T-cell (primary cell): ENCODE results near the gene MRPL28. TPM values are rescaled to one million over a fixed set of nuclear protein-coding genes. Genes with fewer than 3 reads are reported as not detected.
"Not testable (repeated sequence)": the region's sequence is repeated elsewhere in the genome, so short reads cannot be mapped to it uniquely, and the experiment has no call there.

Source experiments
- ATAC-seq, 4 experiments: fragments of 200-7000 bp in 3 of 4; fragments of 150-1000 bp in 1 of 4; cut with Tn5 transposase; replicated peaks in 1 of 4; 1 replicate in 3 of 4; 2 replicates in 1 of 4; pipeline ENCODE4 v1.10.0; 2021; ENCODE audit warnings: moderate library complexity in 3 of 4, mild to moderate bottlenecking in 2 of 4, moderate number of reproducible peaks in 1 of 4
- CTCF ChIA-PET, 2 donors: fragments of 300-600 bp; sonication (Branson Sonifier 250); formaldehyde crosslinking; loops; one replicate each; lab custom pipeline; 2022; ENCODE audit warnings: antibody characterized with exemption in 2 of 2; lab: Charles Lee
- POLR2A ChIA-PET, 2 donors: fragments of 300-600 bp; sonication (Branson Sonifier 250); formaldehyde crosslinking; loops; one replicate each; lab custom pipeline; 2022; ENCODE audit warnings: antibody characterized with exemption in 2 of 2; lab: Charles Lee
- DNase-seq, 35 experiments: peaks; one replicate each; pipeline versions ENCODE4 v3.0.0 to v3.0.0-alpha.2; 2013 to 2023
- H3K27ac ChIP-seq: one replicate; pipeline ENCODE4 v1.5.1; 2013; ENCODE audit warnings: low read length
- H3K27me3 ChIP-seq, 2 experiments: replicated peaks in 1 of 2; 1 replicate in 1 of 2; 2 replicates in 1 of 2; pipeline versions ENCODE4 v1.6.1 to v1.7.0; 2013; ENCODE audit warnings: low read length in 1 of 2, mixed read lengths in 1 of 2; ENCODE audit not compliant: control insufficient read depth in 2 of 2, insufficient read depth in 2 of 2; ENCODE audit errors: extremely low read depth in 1 of 2
- H3K36me3 ChIP-seq, 2 donors: 1 replicate in 1 of 2; 2 replicates in 1 of 2; pipeline versions ENCODE4 v1.6.1 to v1.7.0; 2013; ENCODE audit warnings: low read length in 1 of 2; ENCODE audit not compliant: control insufficient read depth in 2 of 2, insufficient read depth in 1 of 2; ENCODE audit errors: extremely low read depth in 1 of 2
- H3K4me1 ChIP-seq, 2 experiments: 1 replicate in 1 of 2; 2 replicates in 1 of 2; pipeline versions ENCODE4 v1.6.1 to v1.7.0; 2013; ENCODE audit warnings: low read length in 2 of 2, mixed read lengths in 1 of 2; ENCODE audit not compliant: insufficient read depth in 2 of 2, control insufficient read depth in 1 of 2; ENCODE audit errors: extremely low read depth in 1 of 2
- H3K4me3 ChIP-seq, 2 donors: 1 replicate in 1 of 2; 2 replicates in 1 of 2; pipeline versions ENCODE4 v1.5.1 to v1.7.0; 2013; ENCODE audit warnings: mild to moderate bottlenecking in 2 of 2, low read length in 1 of 2, moderate library complexity in 1 of 2; ENCODE audit not compliant: control insufficient read depth in 1 of 2; ENCODE audit errors: extremely low read depth in 1 of 2
- H3K9me3 ChIP-seq: 2 replicates; pipeline ENCODE4 v1.7.0; 2013
- H3K27ac Mint-ChIP-seq, 2 donors: one replicate each; pipeline ENCODE4 v1.8.0; 2020 to 2021; ENCODE audit warnings: mild to moderate bottlenecking in 2 of 2, mixed read lengths in 2 of 2
- H3K27me3 Mint-ChIP-seq, 2 donors: one replicate each; pipeline ENCODE4 v1.8.0; 2021 to 2022; ENCODE audit warnings: mixed read lengths in 2 of 2
- H3K36me3 Mint-ChIP-seq: one replicate; pipeline ENCODE4 v1.8.0; 2021; ENCODE audit warnings: mixed read lengths
- H3K4me1 Mint-ChIP-seq, 3 donors: one replicate each; pipeline ENCODE4 v1.8.0; 2020 to 2022; ENCODE audit warnings: mixed read lengths in 3 of 3, mild to moderate bottlenecking in 1 of 3
- H3K4me3 Mint-ChIP-seq, 3 donors: one replicate each; pipeline ENCODE4 v1.8.0; 2020 to 2022; ENCODE audit warnings: mild to moderate bottlenecking in 3 of 3, mixed read lengths in 3 of 3, moderate library complexity in 3 of 3
- H3K9me3 Mint-ChIP-seq, 3 donors: one replicate each; pipeline ENCODE4 v1.8.0; 2020 to 2022; ENCODE audit warnings: mixed read lengths in 3 of 3
- WGBS: methylation state at CpG from one replicate; pipeline ENCODE4 v1.1.5; 2013; ENCODE audit warnings: missing lambda C conversion rate; ENCODE audit not compliant: insufficient coverage; 5-methylcytosine and 5-hydroxymethylcytosine counted together
- total RNA-seq, 35 experiments: library from RNA in 6 of 35; stranded (reverse) in 6 of 35; fragments of 120-200 nt in 1 of 35; gene quantifications; one replicate each; pipeline versions ENCODE4 v1.2.1 to v1.2.4 and lab custom pipeline; 2013 to 2026

Gene MRPL28
- total RNA-seq (10 to 100 TPM; 29.3 to 43.8 (median 34.5) TPM), total RNA-seq (lab: John Stamatoyannopoulos, UW) (13.6 to 83.8 (median 25.6) reads per million in 29 experiments)
- 30.2 TPM for total RNA-seq (2013)

DNA sequence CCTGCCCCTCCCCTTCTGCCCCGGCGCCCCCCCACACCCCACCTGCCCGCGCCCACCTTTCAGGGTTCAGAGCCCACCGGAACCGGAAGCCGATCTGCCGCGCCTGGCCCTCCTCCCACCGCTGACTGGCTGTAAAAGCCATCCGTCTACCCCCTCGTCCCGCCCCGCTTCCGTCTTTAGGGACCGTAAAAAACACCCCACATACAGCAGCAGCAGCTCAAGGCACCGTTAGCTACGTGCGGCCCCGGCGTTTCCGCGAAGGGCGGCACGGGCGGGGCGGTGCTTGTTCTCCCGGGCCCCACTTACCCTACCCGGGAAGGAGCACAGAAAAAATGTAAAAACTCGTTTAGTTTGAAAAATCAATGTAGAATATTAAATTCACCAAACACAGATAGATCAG is at the start of gene MRPL28:
TSS of gene MRPL28 (minus strand) at position 96 of the 400 bp plus-strand sequence. CDS start 320 bp downstream, outside the sequence.
- 0% methylated on average over 11 of the region's 30 CpGs for WGBS
- Histone ChIP-seq H3K27me3 (no peaks in the 10 kb centered on the region), H3K9me3 (no peaks in the 10 kb centered on the region), H3K4me1 (peaks cover 2 to 28% of the 10 kb centered on the region in 2 experiments), H3K4me3 (peak within 1 kb of the TSS; percentile 26 to 29), H3K27ac (peak within 1 kb of the TSS; percentile 52), H3K36me3 (peaks cover 19 to 46% of the 10 kb centered on the region in 2 donors)
- Mint-ChIP-seq H3K9me3 (no peaks in the 10 kb centered on the region), H3K4me3 (peak within 1 kb of the TSS; percentile 88 to 90 (median 90)), H3K4me1 (peaks cover 15 to 24% (median 18%) of the 10 kb centered on the region in 3 donors), H3K36me3 (peaks cover 15% of the 10 kb centered on the region), H3K27ac (peak within 1 kb of the TSS; percentile 92 to 94), H3K27me3 (no peaks in the 10 kb centered on the region)
- ATAC-seq (peak; percentile 95 to 99 (median 98)), DNase-seq (peak; percentile 82 to 96 (median 90))
- CTCF ChIA-PET = interaction anchor here in 1 of 2 donors (0.8 kb wide), 1 partner anchor 17 kb away, joined by 3 read pairs; no protein-coding TSS in a partner anchor
- POLR2A ChIA-PET = interaction anchor here (0.5 to 1.0 kb wide), 5 partner anchors 10 to 594 kb away, joined by 3 to 6 read pairs (median 4); no protein-coding TSS in a partner anchor

DNA sequence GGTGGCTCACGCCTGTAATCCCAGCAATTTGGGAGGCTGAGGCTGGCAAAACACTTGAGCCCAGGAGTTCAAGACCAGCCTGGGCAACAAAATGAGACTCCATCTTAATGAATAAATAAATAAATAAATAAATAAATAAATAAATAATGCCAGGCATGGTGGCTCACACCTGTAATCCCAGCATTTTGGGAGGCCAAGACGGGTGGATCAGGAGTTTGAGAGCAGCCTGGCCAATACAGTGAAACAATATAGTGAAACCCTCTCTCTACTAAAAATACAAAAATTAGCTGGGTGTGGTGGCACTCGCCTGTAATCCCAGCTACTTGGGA is 44.8 kb upstream of the MRPL28 start:
- H3K9me3 ChIP-seq, ATAC-seq, H3K27ac ChIP-seq, DNase-seq, H3K4me3 Mint-ChIP-seq, H3K4me3 ChIP-seq, H3K4me1 Mint-ChIP-seq, H3K4me1 ChIP-seq, H3K36me3 Mint-ChIP-seq, H3K27me3 ChIP-seq, H3K27me3 Mint-ChIP-seq, H3K27ac Mint-ChIP-seq, H3K36me3 ChIP-seq, H3K9me3 Mint-ChIP-seq, POLR2A ChIA-PET: not testable (repeated sequence)
- CTCF ChIA-PET = interaction anchor here in 1 of 2 donors (0.6 kb wide), 1 partner anchor 40 kb away, joined by 3 read pairs; no protein-coding TSS in a partner anchor
- 86% methylated on average over 1 of the region's 3 CpGs for WGBS

DNA sequence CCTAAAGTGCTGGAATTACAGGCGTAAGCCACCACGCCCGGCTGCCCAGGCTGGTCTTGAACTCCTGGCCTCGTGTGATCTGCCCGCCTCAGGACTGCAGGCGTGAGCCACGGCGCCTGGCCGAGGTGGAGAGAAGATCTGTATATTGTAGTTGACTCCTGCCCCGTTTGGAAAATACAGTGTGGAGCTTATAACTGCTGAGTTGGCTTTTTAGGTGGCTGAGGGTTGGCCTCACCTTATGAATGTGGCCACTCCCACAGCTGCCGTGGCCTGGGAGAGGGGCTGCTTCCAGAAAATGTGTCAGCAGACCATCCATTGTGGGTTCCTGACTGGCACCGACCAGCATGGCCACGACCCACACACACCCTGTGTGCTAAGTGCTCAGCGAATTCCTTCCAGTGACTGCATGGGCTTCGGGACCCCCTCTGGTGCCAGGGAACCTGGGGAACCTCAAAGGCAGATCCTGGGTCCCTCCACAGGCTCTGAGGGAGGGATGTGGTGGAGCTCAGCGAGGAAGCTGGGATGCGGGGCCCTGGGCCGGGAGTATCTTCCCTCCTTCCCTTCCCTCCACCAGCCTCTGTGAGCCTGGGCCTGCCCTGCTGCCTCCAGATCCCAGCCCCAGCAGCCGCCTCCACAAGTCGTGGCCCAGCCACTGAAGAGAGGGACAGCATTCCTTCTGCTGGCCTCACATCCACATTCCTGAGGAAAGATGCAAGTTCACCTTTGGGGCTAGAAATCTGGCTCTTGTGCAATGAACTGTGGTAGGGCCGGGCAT is 44.2 kb upstream of the MRPL28 start:
- H3K27me3 Mint-ChIP-seq = no peaks in the 10 kb centered on the region
- Histone ChIP-seq H3K36me3 (no peaks in the 10 kb centered on the region), H3K4me3 (no peak overlapping the region), H3K4me1 (no peaks in the 10 kb centered on the region), H3K9me3 (no peaks in the 10 kb centered on the region), H3K27ac (no peak overlapping the region), H3K27me3 (no peaks in the 10 kb centered on the region)
- no peak overlapping the region for H3K27ac Mint-ChIP-seq
- H3K4me1 Mint-ChIP-seq = no peaks in the 10 kb centered on the region
- DNase-seq = no peak
- no peak overlapping the region for H3K4me3 Mint-ChIP-seq
- CTCF ChIA-PET = interaction anchor here in 1 of 2 donors (0.6 kb wide), 1 partner anchor 41 kb away, joined by 3 read pairs; no protein-coding TSS in a partner anchor
- POLR2A ChIA-PET = no interaction called here
- H3K9me3 Mint-ChIP-seq = no peaks in the 10 kb centered on the region
- no peaks in the 10 kb centered on the region for H3K36me3 Mint-ChIP-seq
- ATAC-seq = no peak
- 91% methylated on average over 15 of the region's 21 CpGs for WGBS

DNA sequence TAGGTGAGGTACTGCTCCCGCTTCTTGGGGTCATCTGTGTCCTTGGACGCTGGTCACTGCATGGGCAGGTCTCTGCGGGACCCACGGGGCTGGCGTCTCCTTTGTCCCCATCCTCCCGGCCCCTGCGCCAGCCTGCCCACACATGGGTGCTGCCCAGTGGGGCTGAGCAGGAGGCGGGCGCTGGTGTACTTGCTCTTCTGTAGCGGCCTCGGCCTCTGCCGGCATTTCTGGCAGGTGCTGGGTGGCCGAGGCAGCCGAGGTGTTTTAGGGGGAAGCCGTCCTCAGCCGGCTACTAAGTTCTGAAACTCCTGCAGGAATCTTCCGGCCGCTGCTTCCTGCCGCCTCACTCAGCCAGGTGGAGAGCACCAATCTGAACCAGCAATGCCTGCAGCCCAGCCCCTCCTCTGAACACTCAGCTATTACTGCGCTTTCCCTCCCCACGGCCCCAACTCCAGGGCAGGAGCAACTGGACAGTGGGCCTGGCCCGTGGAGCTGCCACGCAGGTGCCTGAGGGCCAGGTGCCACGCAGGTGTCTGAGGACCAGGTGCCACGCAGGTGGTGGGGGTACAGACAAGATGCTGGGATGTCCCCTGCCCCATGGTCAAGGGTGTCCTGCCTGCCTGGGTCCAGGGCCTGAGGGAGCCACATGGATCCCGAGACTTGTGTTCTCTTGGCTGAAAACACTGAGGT is 41.4 kb upstream of the MRPL28 start:
- no peaks in the 10 kb centered on the region for H3K36me3 ChIP-seq
- no peaks in the 10 kb centered on the region for H3K36me3 Mint-ChIP-seq
- H3K27me3 ChIP-seq = peaks cover 0 to 3% of the 10 kb centered on the region in 2 experiments
- no peak overlapping the region for H3K27ac Mint-ChIP-seq
- DNase-seq (no peak), ATAC-seq (no peak)
- H3K4me3 Mint-ChIP-seq = no peak overlapping the region
- no peak overlapping the region for H3K27ac ChIP-seq
- WGBS = 94% methylated on average over 21 of the region's 26 CpGs
- no peaks in the 10 kb centered on the region for H3K4me1 Mint-ChIP-seq
- CTCF ChIA-PET = no interaction called here
- POLR2A ChIA-PET = no interaction called here
- no peak overlapping the region for H3K4me3 ChIP-seq
- no peaks in the 10 kb centered on the region for H3K9me3 Mint-ChIP-seq
- no peaks in the 10 kb centered on the region for H3K27me3 Mint-ChIP-seq
- no peaks in the 10 kb centered on the region for H3K4me1 ChIP-seq
- no peaks in the 10 kb centered on the region for H3K9me3 ChIP-seq

DNA sequence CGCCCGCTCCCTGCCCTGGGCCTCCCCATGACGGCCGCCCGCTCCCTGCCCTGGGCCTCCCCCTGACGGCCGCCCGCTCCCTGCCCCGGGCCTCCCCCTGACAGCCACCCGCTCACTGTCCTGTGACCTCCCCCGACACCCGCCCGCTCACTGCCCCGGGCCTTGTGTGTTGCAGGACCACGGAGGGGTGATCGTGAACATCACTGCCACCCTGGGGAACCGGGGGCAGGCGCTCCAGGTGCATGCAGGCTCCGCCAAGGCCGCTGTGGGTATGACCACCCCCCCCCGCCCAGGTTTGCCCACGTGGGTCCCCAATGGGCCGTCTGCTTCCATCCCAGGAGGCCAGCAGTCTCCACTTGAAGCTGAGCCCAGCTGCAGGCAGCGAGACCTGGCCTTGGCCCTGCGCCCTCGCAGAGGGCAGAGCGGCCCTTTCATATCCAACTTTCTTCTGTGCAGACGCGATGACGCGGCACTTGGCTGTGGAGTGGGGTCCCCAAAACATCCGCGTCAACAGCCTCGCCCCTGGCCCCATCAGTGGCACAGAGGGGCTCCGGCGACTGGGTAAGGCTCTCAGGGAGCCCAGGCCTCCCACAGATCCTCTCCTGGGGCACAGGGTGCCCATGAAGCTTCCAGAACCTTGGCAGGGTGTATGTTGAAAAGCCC is 40.3 kb upstream of the MRPL28 start:
- ChIA-PET CTCF (no interaction called here), POLR2A (no interaction called here)
- Mint-ChIP-seq H3K27ac (no peak overlapping the region), H3K36me3 (no peaks in the 10 kb centered on the region), H3K4me3 (no peak overlapping the region), H3K4me1 (no peaks in the 10 kb centered on the region), H3K27me3 (no peaks in the 10 kb centered on the region), H3K9me3 (no peaks in the 10 kb centered on the region)
- H3K36me3 ChIP-seq = no peaks in the 10 kb centered on the region
- no peaks in the 10 kb centered on the region for H3K4me1 ChIP-seq
- no peak overlapping the region for H3K4me3 ChIP-seq
- peaks cover 0 to 3% of the 10 kb centered on the region in 2 experiments for H3K27me3 ChIP-seq
- ATAC-seq (no peak), DNase-seq (no peak)
- WGBS = 92% methylated on average over 34 of the region's 36 CpGs
- H3K9me3 ChIP-seq = no peaks in the 10 kb centered on the region
- no peak overlapping the region for H3K27ac ChIP-seq

DNA sequence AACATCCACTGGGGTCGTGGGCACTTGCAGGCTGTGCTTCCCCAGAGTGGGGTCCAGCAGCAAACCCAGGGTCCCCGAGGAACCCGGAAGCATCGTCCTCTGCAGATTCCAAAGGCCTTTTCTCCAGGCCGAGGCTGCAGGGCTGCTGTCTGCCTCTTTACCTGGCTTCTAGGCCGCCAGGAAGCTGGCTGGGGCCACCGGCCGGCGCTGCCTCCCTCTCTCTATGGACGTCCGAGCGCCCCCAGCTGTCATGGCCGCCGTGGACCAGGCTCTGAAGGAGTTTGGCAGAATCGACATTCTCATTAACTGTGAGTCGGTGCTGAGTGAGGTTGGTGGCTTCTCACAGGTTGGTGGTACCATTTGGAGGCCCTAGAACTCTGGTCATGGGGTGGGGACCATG is 36.9 kb upstream of the MRPL28 start:
- POLR2A ChIA-PET = no interaction called here
- H3K36me3 ChIP-seq = no peaks in the 10 kb centered on the region
- WGBS = 91% methylated on average over 10 of the region's 16 CpGs

More for the DNA sequence above, 36.9 kb upstream of the MRPL28 start:
- Histone ChIP-seq H3K27me3 (peaks cover 0 to 3% of the 10 kb centered on the region in 2 experiments), H3K27ac (no peak overlapping the region), H3K4me3 (no peak overlapping the region), H3K9me3 (no peaks in the 10 kb centered on the region), H3K4me1 (peaks cover 0 to 2% of the 10 kb centered on the region in 2 experiments)
- CTCF ChIA-PET = interaction anchor here in 1 of 2 donors (0.7 kb wide), 1 partner anchor 25 kb away, joined by 3 read pairs; no protein-coding TSS in a partner anchor
- H3K36me3 Mint-ChIP-seq = no peaks in the 10 kb centered on the region
- H3K4me1 Mint-ChIP-seq = no peaks in the 10 kb centered on the region
- H3K27ac Mint-ChIP-seq = no peak overlapping the region
- H3K4me3 Mint-ChIP-seq = no peak overlapping the region
- no peak for ATAC-seq
- DNase-seq = no peak
- H3K9me3 Mint-ChIP-seq = no peaks in the 10 kb centered on the region
- no peaks in the 10 kb centered on the region for H3K27me3 Mint-ChIP-seq
